H9 (cell line): Measurements from ENCODE around the gene CACHD1. TPM values are rescaled to one million over a fixed set of nuclear protein-coding genes. Genes with fewer than 3 reads are reported as not detected.
"Not testable (repeated sequence)": the region's sequence is repeated elsewhere in the genome, so short reads cannot be mapped to it uniquely, and the experiment has no call there.

ENCODE experiments used
- DNase-seq: peaks from one replicate; pipeline ENCODE4 v3.0.0-alpha.2; 2017
- H2AFZ ChIP-seq: one replicate; pipeline ENCODE4 v1.6.1; 2013; ENCODE audit warnings: mild to moderate bottlenecking, low read length, control low read depth, moderate library complexity
- H2AK5ac ChIP-seq: 2 replicates; pipeline ENCODE4 v1.6.1; 2013; ENCODE audit warnings: low read length, control low read depth, mixed read lengths; ENCODE audit not compliant: insufficient read length
- H2BK120ac ChIP-seq: one replicate; pipeline ENCODE4 v1.6.1; 2013; ENCODE audit warnings: low read depth, mild to moderate bottlenecking, low read length, control low read depth, inconsistent platforms; ENCODE audit not compliant: poor library complexity, severe bottlenecking
- H2BK12ac ChIP-seq: 2 replicates; pipeline ENCODE4 v1.6.1; 2013; ENCODE audit warnings: low read length, control low read depth, mixed read lengths, low read depth; ENCODE audit not compliant: insufficient read length
- H2BK15ac ChIP-seq: 2 replicates; pipeline ENCODE4 v1.6.1; 2013; ENCODE audit warnings: low read depth, low read length, control low read depth
- H2BK20ac ChIP-seq: one replicate; pipeline ENCODE4 v1.6.1; 2013; ENCODE audit warnings: low read depth, mild to moderate bottlenecking, low read length, control low read depth, inconsistent platforms; ENCODE audit not compliant: poor library complexity, severe bottlenecking
- H2BK5ac ChIP-seq: 2 replicates; pipeline ENCODE4 v1.6.1; 2013; ENCODE audit warnings: low read length, control low read depth, mixed read lengths; ENCODE audit not compliant: insufficient read length
- H3K14ac ChIP-seq: 2 replicates; pipeline ENCODE4 v1.6.1; 2013; ENCODE audit warnings: low read length, control low read depth; ENCODE audit not compliant: insufficient read depth
- H3K18ac ChIP-seq: 2 replicates; pipeline ENCODE4 v1.6.1; 2013; ENCODE audit warnings: low read depth, mild to moderate bottlenecking, mixed read lengths, low read length, control low read depth; ENCODE audit not compliant: insufficient read length
- H3K23ac ChIP-seq: 2 replicates; pipeline ENCODE4 v1.6.1; 2013; ENCODE audit warnings: low read length, control low read depth, mixed read lengths, low read depth; ENCODE audit not compliant: insufficient read length
- H3K23me2 ChIP-seq: 2 replicates; pipeline ENCODE4 v1.6.1; 2013; ENCODE audit warnings: low read depth, mild to moderate bottlenecking, mixed read lengths, low read length, control low read depth; ENCODE audit not compliant: insufficient read length, poor library complexity, severe bottlenecking
- H3K27ac ChIP-seq: 2 replicates; pipeline ENCODE4 v1.5.1; 2013; ENCODE audit warnings: low read length, control low read depth, mixed read lengths, low read depth; ENCODE audit not compliant: insufficient read length
- H3K27me3 ChIP-seq: 2 replicates; pipeline ENCODE4 v1.6.1; 2013; ENCODE audit warnings: low read length, control low read depth, inconsistent platforms; ENCODE audit not compliant: insufficient read depth
- H3K4ac ChIP-seq: 2 replicates; pipeline ENCODE4 v1.6.1; 2013; ENCODE audit warnings: low read depth, mild to moderate bottlenecking, control low read depth, inconsistent platforms, low read length, moderate library complexity
- H3K4me1 ChIP-seq: 2 replicates; pipeline ENCODE4 v1.6.1; 2013; ENCODE audit warnings: low read length, control low read depth, inconsistent platforms; ENCODE audit not compliant: insufficient read depth
- H3K4me2 ChIP-seq: 2 replicates; pipeline ENCODE4 v1.6.1; 2013; ENCODE audit warnings: low read length, control low read depth, mixed read lengths; ENCODE audit not compliant: insufficient read length, insufficient read depth
- H3K56ac ChIP-seq: 2 replicates; pipeline ENCODE4 v1.6.1; 2013; ENCODE audit warnings: low read depth, mild to moderate bottlenecking, mixed read lengths, low read length, control low read depth; ENCODE audit not compliant: insufficient read length
- H3K79me1 ChIP-seq: 2 replicates; pipeline ENCODE4 v1.6.1; 2013; ENCODE audit warnings: low read depth, mild to moderate bottlenecking, moderate library complexity, low read length, control low read depth, inconsistent platforms; ENCODE audit not compliant: insufficient read depth, poor library complexity, severe bottlenecking
- H3K79me2 ChIP-seq: 2 replicates; pipeline ENCODE4 v1.6.1; 2013; ENCODE audit warnings: low read length, control low read depth, inconsistent platforms; ENCODE audit not compliant: insufficient read depth
- H3K9ac ChIP-seq: 2 replicates; pipeline ENCODE4 v1.6.1; 2013; ENCODE audit warnings: low read length, control low read depth, mixed read lengths; ENCODE audit not compliant: insufficient read length; ENCODE audit errors: extremely low read depth
- H3K9me3 ChIP-seq: one replicate; pipeline ENCODE4 v1.6.1; 2013; ENCODE audit warnings: low read depth, low read length, inconsistent platforms; ENCODE audit not compliant: control insufficient read depth
- H3T11ph ChIP-seq: one replicate; pipeline ENCODE4 v1.6.1; 2013; ENCODE audit warnings: mild to moderate bottlenecking, low read length, control low read depth, inconsistent platforms
- H4K20me1 ChIP-seq: one replicate; pipeline ENCODE4 v1.6.1; 2013; ENCODE audit not compliant: control insufficient read depth, insufficient read length, insufficient read depth
- H4K5ac ChIP-seq: 2 replicates; pipeline ENCODE4 v1.6.1; 2013; ENCODE audit warnings: low read depth, mild to moderate bottlenecking, mixed read lengths, low read length, control low read depth; ENCODE audit not compliant: insufficient read length
- H4K8ac ChIP-seq: replicated peaks from 2 replicates; pipeline ENCODE4 v1.6.1; 2013; ENCODE audit warnings: low read length, control low read depth, mixed read lengths, low read depth; ENCODE audit not compliant: insufficient read length
- H4K91ac ChIP-seq: 2 replicates; pipeline ENCODE4 v1.6.1; 2013; ENCODE audit warnings: low read depth, mild to moderate bottlenecking, moderate library complexity, mixed read lengths, low read length, control low read depth; ENCODE audit not compliant: insufficient read length
- H3K27ac Mint-ChIP-seq, 3 experiments: 2 replicates in 2 of 3; 3 replicates in 1 of 3; pipeline ENCODE4 v1.8.0; 2020 to 2021; ENCODE audit warnings: mixed read lengths in 3 of 3, mild to moderate bottlenecking in 1 of 3, moderate library complexity in 1 of 3
- H3K27me3 Mint-ChIP-seq: 2 replicates; pipeline ENCODE4 v1.8.0; 2021; ENCODE audit warnings: low read depth, mild to moderate bottlenecking, moderate library complexity, mixed read lengths
- H3K36me3 Mint-ChIP-seq, 3 experiments: 2 replicates in 2 of 3; 3 replicates in 1 of 3; pipeline ENCODE4 v1.8.0; 2020 to 2021; ENCODE audit warnings: low read depth in 3 of 3, mixed read lengths in 3 of 3; ENCODE audit not compliant: insufficient read depth in 1 of 3
- H3K4me1 Mint-ChIP-seq, 2 experiments: 2 replicates each; pipeline ENCODE4 v1.8.0; 2020; ENCODE audit warnings: mixed read lengths in 2 of 2
- H3K4me3 Mint-ChIP-seq, 2 experiments: 2 replicates in 1 of 2; 3 replicates in 1 of 2; pipeline ENCODE4 v1.8.0; 2020 to 2021; ENCODE audit warnings: mild to moderate bottlenecking in 2 of 2, mixed read lengths in 2 of 2, moderate library complexity in 1 of 2
- H3K9me3 Mint-ChIP-seq, 2 experiments: 2 replicates in 1 of 2; 3 replicates in 1 of 2; pipeline ENCODE4 v1.8.0; 2020; ENCODE audit warnings: mild to moderate bottlenecking in 2 of 2, mixed read lengths in 2 of 2, moderate library complexity in 1 of 2
- WGBS: extraction: QIAGEN DNeasy Blood & Tissue Kit; methylation state at CpG from one replicate; pipeline ENCODE4 v1.1.7; 2013; ENCODE audit warnings: missing lambda C conversion rate, low lambda C conversion rate, mixed read lengths; ENCODE audit not compliant: insufficient read length; ENCODE audit errors: extremely low coverage; 5-methylcytosine and 5-hydroxymethylcytosine counted together
- total RNA-seq: library from RNA; stranded (reverse); gene quantifications from 2 replicates; pipeline ENCODE4 v1.2.1, GENCODE V29; 2021
- TF ChIP-seq, protein P1 (sequence below): fragments of 200-600 bp; sonication (generic); conservative IDR thresholded peaks from 3 replicates; pipeline ENCODE4 v1.8.0; 2021; ENCODE audit warnings: antibody characterized with exemption, mild to moderate bottlenecking

Gene CACHD1
- total RNA-seq, 1 experiment from 2014 or later, result 94.2 TPM

GRCh38 chr1:64608651-64609048, 138.7 kb downstream of the CACHD1 start:
- Histone ChIP-seq H2AFZ (no peak overlapping the region), H3K4me1 (no peaks in the 10 kb centered on the region), H2AK5ac (no peak overlapping the region), H3K79me1 (peaks cover 2% of the 10 kb centered on the region), H4K20me1 (no peaks in the 10 kb centered on the region), H3K79me2 (no peaks in the 10 kb centered on the region), H3K9ac (no peak overlapping the region), H3K27ac (no peak overlapping the region), H3K23ac (no peak overlapping the region), H3T11ph (no peak overlapping the region), H3K9me3 (no peaks in the 10 kb centered on the region), H3K4ac (no peak overlapping the region), H4K5ac (no peak overlapping the region), H2BK5ac (no peak overlapping the region), H3K18ac (no peak overlapping the region), H2BK15ac (no peak overlapping the region), H3K27me3 (no peaks in the 10 kb centered on the region), H3K14ac (no peak overlapping the region), H3K23me2 (no peaks in the 10 kb centered on the region), H3K56ac (no peak overlapping the region), H2BK12ac (no peak overlapping the region), H4K8ac (no peak overlapping the region), H2BK120ac (no peak overlapping the region), H2BK20ac (no peak overlapping the region), H3K4me2 (no peak overlapping the region), H4K91ac (no peak overlapping the region)
- no peaks in the 10 kb centered on the region for H3K4me1 Mint-ChIP-seq
- DNase-seq, result no peak
- peaks cover 19 to 24% of the 10 kb centered on the region in 2 experiments for H3K9me3 Mint-ChIP-seq
- peaks cover 18 to 45% (median 35%) of the 10 kb centered on the region in 3 experiments for H3K36me3 Mint-ChIP-seq
- H3K4me3 Mint-ChIP-seq, result no peak overlapping the region
- no peak overlapping the region for H3K27ac Mint-ChIP-seq
- TF ChIP-seq, protein P1, sequence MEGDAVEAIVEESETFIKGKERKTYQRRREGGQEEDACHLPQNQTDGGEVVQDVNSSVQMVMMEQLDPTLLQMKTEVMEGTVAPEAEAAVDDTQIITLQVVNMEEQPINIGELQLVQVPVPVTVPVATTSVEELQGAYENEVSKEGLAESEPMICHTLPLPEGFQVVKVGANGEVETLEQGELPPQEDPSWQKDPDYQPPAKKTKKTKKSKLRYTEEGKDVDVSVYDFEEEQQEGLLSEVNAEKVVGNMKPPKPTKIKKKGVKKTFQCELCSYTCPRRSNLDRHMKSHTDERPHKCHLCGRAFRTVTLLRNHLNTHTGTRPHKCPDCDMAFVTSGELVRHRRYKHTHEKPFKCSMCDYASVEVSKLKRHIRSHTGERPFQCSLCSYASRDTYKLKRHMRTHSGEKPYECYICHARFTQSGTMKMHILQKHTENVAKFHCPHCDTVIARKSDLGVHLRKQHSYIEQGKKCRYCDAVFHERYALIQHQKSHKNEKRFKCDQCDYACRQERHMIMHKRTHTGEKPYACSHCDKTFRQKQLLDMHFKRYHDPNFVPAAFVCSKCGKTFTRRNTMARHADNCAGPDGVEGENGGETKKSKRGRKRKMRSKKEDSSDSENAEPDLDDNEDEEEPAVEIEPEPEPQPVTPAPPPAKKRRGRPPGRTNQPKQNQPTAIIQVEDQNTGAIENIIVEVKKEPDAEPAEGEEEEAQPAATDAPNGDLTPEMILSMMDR, result no peak
- no peaks in the 10 kb centered on the region for H3K27me3 Mint-ChIP-seq
- WGBS, result no CpG with 5 or more reads among the region's 6 CpGs

DNA sequence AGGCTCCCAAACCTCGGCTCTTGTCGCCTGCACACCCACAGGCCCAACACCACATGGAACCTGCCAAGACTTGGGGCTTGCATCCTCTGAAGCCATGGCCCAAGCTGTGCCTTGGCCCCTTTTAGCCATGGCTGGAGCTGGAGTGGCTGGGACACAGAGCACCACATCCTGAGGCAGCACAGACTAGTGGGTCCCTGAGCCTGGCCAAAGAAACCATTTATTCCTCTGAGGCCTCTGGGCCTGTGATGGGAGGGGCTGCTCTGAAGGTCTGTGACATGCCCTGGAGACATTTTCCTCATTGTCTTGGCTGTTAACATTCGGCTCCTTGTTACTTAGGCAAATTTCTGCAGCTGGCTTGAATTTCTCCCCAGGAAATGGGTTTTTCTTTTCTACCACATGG, 141.0 kb downstream of the CACHD1 start:
- not testable (repeated sequence) for H2BK12ac ChIP-seq, H3K56ac ChIP-seq, H3K14ac ChIP-seq, H2BK15ac ChIP-seq, H3K4me1 ChIP-seq, H3K4me3 Mint-ChIP-seq, DNase-seq, H3K27ac ChIP-seq, H3K79me1 ChIP-seq, H4K20me1 ChIP-seq, H3K23ac ChIP-seq, H3K9me3 ChIP-seq, H3K9ac ChIP-seq, H4K5ac ChIP-seq, H4K8ac ChIP-seq, H2AFZ ChIP-seq, H3K27ac Mint-ChIP-seq, H2BK20ac ChIP-seq, H2AK5ac ChIP-seq, H2BK120ac ChIP-seq, H3K79me2 ChIP-seq, H3K23me2 ChIP-seq, H3K4me2 ChIP-seq, H3K27me3 ChIP-seq, H3K4ac ChIP-seq, H2BK5ac ChIP-seq, H4K91ac ChIP-seq, H3K27me3 Mint-ChIP-seq, H3K4me1 Mint-ChIP-seq, H3T11ph ChIP-seq, H3K18ac ChIP-seq
- peaks cover 19 to 24% of the 10 kb centered on the region in 2 experiments for H3K9me3 Mint-ChIP-seq
- H3K36me3 Mint-ChIP-seq, result peaks cover 30 to 58% (median 35%) of the 10 kb centered on the region in 3 experiments
- no CpG with 5 or more reads among the region's 3 CpGs for WGBS
